OCI-LY7 (cell line): ENCODE data around the gene CFAP54. TPM values are rescaled to one million over a fixed set of nuclear protein-coding genes. Genes with fewer than 3 reads are reported as not detected.

Source experiments
- BruUV-seq: library from RNA; stranded (reverse); fragments of 400-500 nt; replicated peaks from 2 replicates; lab custom pipeline; 2021; lab: Mats Ljungman, UMichigan
- CTCF ChIA-PET: fragments of 300-600 bp; sonication (Branson Sonifier 250); formaldehyde crosslinking; loops from one replicate; lab custom pipeline; 2022; ENCODE audit warnings: antibody characterized with exemption; ENCODE audit not compliant: unreplicated experiment; lab: Charles Lee
- POLR2A ChIA-PET: fragments of 300-600 bp; sonication (Branson Sonifier 250); formaldehyde crosslinking; loops from one replicate; lab custom pipeline; 2022; ENCODE audit warnings: antibody characterized with exemption; lab: Charles Lee
- DNase-seq: peaks from one replicate; pipeline ENCODE4 v3.0.0-alpha.2; 2015; ENCODE audit warnings: low spot score
- H2AFZ ChIP-seq: fragments of 200-600 bp; sonication (generic), shearing (Covaris generic); 2 replicates; pipeline ENCODE4 v1.6.1; 2014; ENCODE audit warnings: mild to moderate bottlenecking, antibody characterized with exemption, low read length, moderate library complexity
- H3K27ac ChIP-seq: fragments of 200-600 bp; sonication (generic); 2 replicates; pipeline ENCODE4 v1.5.1; 2014; ENCODE audit warnings: mixed run types, low read depth, mild to moderate bottlenecking, moderate library complexity, low read length, inconsistent platforms; ENCODE audit not compliant: poor library complexity, severe bottlenecking
- H3K36me3 ChIP-seq: fragments of 200-600 bp; sonication (generic); 2 replicates; pipeline ENCODE4 v1.6.1; 2014; ENCODE audit warnings: mild to moderate bottlenecking, antibody characterized with exemption, low read length, moderate library complexity, mixed read lengths; ENCODE audit not compliant: insufficient read depth
- H3K4me1 ChIP-seq: fragments of 200-600 bp; sonication (generic); 2 replicates; pipeline ENCODE4 v1.5.1; 2014; ENCODE audit warnings: mild to moderate bottlenecking, low read length; ENCODE audit not compliant: insufficient read depth, poor library complexity, severe bottlenecking
- H3K4me2 ChIP-seq: fragments of 200-600 bp; sonication (generic); 2 replicates; pipeline ENCODE4 v1.6.1; 2014; ENCODE audit warnings: mild to moderate bottlenecking, low read length
- H3K4me3 ChIP-seq: fragments of 200-600 bp; sonication (generic); 2 replicates; pipeline ENCODE4 v1.5.1; 2014; ENCODE audit warnings: mild to moderate bottlenecking, low read depth, low read length; ENCODE audit not compliant: poor library complexity, severe bottlenecking
- H3K79me2 ChIP-seq: fragments of 200-600 bp; sonication (generic); 2 replicates; pipeline ENCODE4 v1.6.1; 2016; ENCODE audit warnings: low read depth, mild to moderate bottlenecking, low read length, moderate library complexity, mixed read lengths; ENCODE audit not compliant: insufficient read depth
- H3K9me2 ChIP-seq: fragments of 200-600 bp; sonication (generic); 2 replicates; pipeline ENCODE4 v1.6.1; 2016; ENCODE audit warnings: mild to moderate bottlenecking, low read length, mixed read lengths; ENCODE audit not compliant: insufficient read depth
- H3K9me3 ChIP-seq: fragments of 200-600 bp; sonication (generic); 2 replicates; pipeline ENCODE4 v1.6.1; 2014; ENCODE audit warnings: mild to moderate bottlenecking, mixed run types, low read length, mixed read lengths
- H4K20me1 ChIP-seq: fragments of 200-600 bp; sonication (generic); 2 replicates; pipeline ENCODE4 v1.6.1; 2014; ENCODE audit warnings: mild to moderate bottlenecking, antibody characterized with exemption, low read length, moderate library complexity, mixed read lengths; ENCODE audit not compliant: insufficient read depth
- CTCF ChIP-seq: fragments of 200-600 bp; sonication (generic); conservative IDR thresholded peaks from 2 replicates; pipeline ENCODE4 v1.5.1; 2014; ENCODE audit warnings: mild to moderate bottlenecking, antibody characterized with exemption, low read length, moderate library complexity, mixed read lengths
- EZH2phosphoT487 ChIP-seq: fragments of 200-600 bp; sonication (generic); IDR thresholded peaks from 2 replicates; pipeline ENCODE4 v1.6.1; 2018; ENCODE audit warnings: low read depth, borderline replicate concordance, mild to moderate bottlenecking, mixed run types, antibody characterized with exemption, low read length, moderate library complexity, mixed read lengths
- intact Hi-C: fragments of 100-400 bp; cut with micrococcal nuclease; formaldehyde crosslinking; loops from one replicate; pipeline ENCODE4 v1.10.0; 2022; ENCODE audit not compliant: unreplicated experiment
- total RNA-seq, 2 experiments: library from RNA; depleted of rRNA in 1 of 2; stranded (reverse); fragments of >200 nt in 1 of 2; shearing (Covaris generic) in 1 of 2; gene quantifications; 2 replicates each; pipeline ENCODE4 v1.2.3, GENCODE V29; 2014 to 2022

Gene CFAP54
- total RNA-seq, 2 experiments from 2014 or later, result 0.53 TPM; not detected in 1

DNA sequence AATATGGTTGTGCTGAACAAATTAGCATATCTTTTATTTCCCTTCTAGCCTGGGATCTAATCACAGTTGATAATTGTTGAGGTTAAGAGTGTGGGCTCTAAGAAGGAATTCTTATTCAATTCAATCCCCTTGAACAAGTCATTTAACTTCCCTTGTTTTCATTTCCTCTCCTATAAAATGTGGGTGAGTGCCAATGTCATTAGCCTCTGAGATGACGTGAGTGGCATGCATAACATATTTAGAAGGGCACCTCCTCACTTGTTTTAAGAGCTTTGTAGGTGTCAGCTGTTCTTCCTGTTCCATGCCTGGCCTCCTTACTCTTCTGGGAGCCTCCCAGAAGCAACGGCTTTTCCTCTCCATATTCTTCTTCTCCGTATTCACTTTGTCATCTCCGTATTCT, 262.2 kb downstream of the CFAP54 start:
- BruUV-seq, result no TSS peak
- DNase-seq, result no peak
- H3K9me2 ChIP-seq, result no peaks in the 10 kb centered on the region
- ChIA-PET POLR2A (interaction anchor here (0.6 kb wide), 1 partner anchor 46 kb away, joined by 3 read pairs; no protein-coding TSS in a partner anchor), CTCF (no interaction called here)
- no peak overlapping the region for H2AFZ ChIP-seq
- TF ChIP-seq CTCF (no peak), EZH2phosphoT487 (no peak)
- H4K20me1 ChIP-seq, result no peaks in the 10 kb centered on the region
- no peak overlapping the region for H3K27ac ChIP-seq
- H3K4me3 ChIP-seq, result no peak overlapping the region
- H3K4me2 ChIP-seq, result no peak overlapping the region
- H3K79me2 ChIP-seq, result no peaks in the 10 kb centered on the region
- no peaks in the 10 kb centered on the region for H3K9me3 ChIP-seq
- H3K36me3 ChIP-seq, result no peaks in the 10 kb centered on the region
- H3K4me1 ChIP-seq, result no peaks in the 10 kb centered on the region
- intact Hi-C loops, result no loop called here

DNA sequence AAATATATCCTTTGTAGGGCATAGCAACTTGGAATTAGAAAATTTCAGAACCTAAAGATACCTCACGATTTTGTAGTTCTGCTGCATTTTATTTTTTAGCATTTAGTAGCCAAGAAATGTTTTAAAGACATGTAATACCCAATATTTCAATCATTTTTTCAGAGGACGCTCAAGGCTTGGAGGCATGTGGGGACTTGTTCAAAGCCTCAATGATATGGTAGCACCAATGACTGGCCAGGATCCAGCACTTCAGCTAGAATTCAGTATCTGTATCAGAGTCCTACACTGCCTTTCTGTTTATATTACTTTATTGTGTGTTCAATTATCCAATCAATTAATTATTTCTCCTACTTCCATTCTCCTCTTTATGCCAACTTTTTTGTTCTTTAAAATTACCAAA, 262.8 kb downstream of the CFAP54 start:
- ChIA-PET POLR2A (interaction anchor here (0.6 kb wide), 1 partner anchor 47 kb away, joined by 3 read pairs; no protein-coding TSS in a partner anchor), CTCF (no interaction called here)
- H3K27ac ChIP-seq, result no peak overlapping the region
- intact Hi-C loops, result no loop called here
- no peak overlapping the region for H2AFZ ChIP-seq
- H3K9me3 ChIP-seq, result no peaks in the 10 kb centered on the region
- no peak for TF ChIP-seq CTCF
- no peak for TF ChIP-seq EZH2phosphoT487
- DNase-seq, result no peak
- H3K4me2 ChIP-seq, result no peak overlapping the region
- no peaks in the 10 kb centered on the region for H3K4me1 ChIP-seq
- no peaks in the 10 kb centered on the region for H3K79me2 ChIP-seq
- no peaks in the 10 kb centered on the region for H3K9me2 ChIP-seq
- BruUV-seq, result no TSS peak
- no peaks in the 10 kb centered on the region for H3K36me3 ChIP-seq
- H4K20me1 ChIP-seq, result no peaks in the 10 kb centered on the region
- H3K4me3 ChIP-seq, result no peak overlapping the region

GRCh38 chr12:96766232-96766631, 276.9 kb downstream of the CFAP54 start:
- BruUV-seq, result no TSS peak
- H3K4me1 ChIP-seq, result no peaks in the 10 kb centered on the region

More at GRCh38 chr12:96766232-96766631, 276.9 kb downstream of the CFAP54 start:
- ChIA-PET POLR2A (interaction anchor here (0.6 kb wide), 1 partner anchor 359 kb away, joined by 6 read pairs; no protein-coding TSS in a partner anchor), CTCF (no interaction called here)
- no peak overlapping the region for H3K27ac ChIP-seq
- no peaks in the 10 kb centered on the region for H3K9me2 ChIP-seq
- H3K4me2 ChIP-seq, result no peak overlapping the region
- intact Hi-C loops, result no loop called here
- no peak for DNase-seq
- no peak overlapping the region for H2AFZ ChIP-seq
- no peaks in the 10 kb centered on the region for H3K9me3 ChIP-seq
- H3K79me2 ChIP-seq, result no peaks in the 10 kb centered on the region
- H4K20me1 ChIP-seq, result no peaks in the 10 kb centered on the region
- no peaks in the 10 kb centered on the region for H3K36me3 ChIP-seq
- TF ChIP-seq CTCF, result no peak
- no peak for TF ChIP-seq EZH2phosphoT487
- H3K4me3 ChIP-seq, result no peak overlapping the region
